HG03442 (cell line): ENCODE data around the gene TENM4.
"Not testable (repeated sequence)": the region's sequence is repeated elsewhere in the genome, so short reads cannot be mapped to it uniquely, and the experiment has no call there.

ENCODE experiments used
- ATAC-seq: cut with Tn5 transposase; IDR thresholded peaks from one replicate; pipeline ENCODE4 v1.9.1; 2021; ENCODE audit warnings: mild to moderate bottlenecking, moderate library complexity; ENCODE audit not compliant: unreplicated experiment

Gene TENM4

GRCh38 chr11:79226126-79226525, 214.7 kb downstream of the TENM4 start:
- no peak for ATAC-seq

- ATAC-seq, result not testable (repeated sequence)
These were observed 218.7 kb downstream of the TENM4 start for GRCh38 chr11:79222163-79222562.

- ATAC-seq, result no peak
These were observed 219.2 kb downstream of the TENM4 start for GRCh38 chr11:79221444-79222130.

GRCh38 chr11:79220171-79220570, 220.7 kb downstream of the TENM4 start:
- no peak for ATAC-seq

GRCh38 chr11:79219186-79220045, 221.4 kb downstream of the TENM4 start:
- no peak for ATAC-seq

GRCh38 chr11:79212741-79213190, 228.1 kb downstream of the TENM4 start:
- ATAC-seq, result no peak

GRCh38 chr11:79209540-79210266, 231.1 kb downstream of the TENM4 start:
- ATAC-seq, result no peak

- peak; percentile 67 for ATAC-seq
These were observed 232.7 kb downstream of the TENM4 start for GRCh38 chr11:79208126-79208525.

GRCh38 chr11:79206951-79207350, 233.9 kb downstream of the TENM4 start:
- ATAC-seq, result no peak

- ATAC-seq, result no peak
These were observed 235.0 kb downstream of the TENM4 start for GRCh38 chr11:79205786-79206185.

GRCh38 chr11:79201677-79202347, 239.0 kb downstream of the TENM4 start:
- ATAC-seq, result peak; percentile 57

GRCh38 chr11:79200398-79201070, 240.3 kb downstream of the TENM4 start:
- ATAC-seq, result no peak

GRCh38 chr11:79199729-79200354, 241.0 kb downstream of the TENM4 start:
- ATAC-seq, result no peak

- ATAC-seq, result no peak
These were observed 242.0 kb downstream of the TENM4 start for GRCh38 chr11:79198898-79199250.

GRCh38 chr11:79198203-79198897, 242.5 kb downstream of the TENM4 start:
- no peak for ATAC-seq

GRCh38 chr11:79196950-79197349, 243.9 kb downstream of the TENM4 start:
- ATAC-seq, result no peak

GRCh38 chr11:79195209-79195608, 245.6 kb downstream of the TENM4 start:
- no peak for ATAC-seq

GRCh38 chr11:79193663-79194310, 247.0 kb downstream of the TENM4 start:
- no peak for ATAC-seq

- no peak for ATAC-seq
These were observed 248.0 kb downstream of the TENM4 start for GRCh38 chr11:79192836-79193235.
